NCI-H2196 treated with DMSO at 0.1 percent for 48 hours (cell line): ENCODE measurements around the gene YTHDF1.
"Not testable (repeated sequence)": the region's sequence is repeated elsewhere in the genome, so short reads cannot be mapped to it uniquely, and the experiment has no call there.

Source experiments
- DNase-seq: peaks from one replicate; lab custom pipeline; 2025; ENCODE audit not compliant: unreplicated experiment; lab: John Stamatoyannopoulos, UW

Gene YTHDF1

GRCh38 chr20:63216041-63216848 lies at the start of gene YTHDF1:
YTHDF1 (minus strand) TSS chr20:63216131; CDS start chr20:63215892, 239 bp downstream.
- peak; percentile 94 for DNase-seq

GRCh38 chr20:63264519-63264918 lies 48.6 kb upstream of the YTHDF1 start:
- no peak for DNase-seq

GRCh38 chr20:63264000-63264399 lies 48.1 kb upstream of the YTHDF1 start:
- DNase-seq: no peak

GRCh38 chr20:63262836-63263235 lies 46.9 kb upstream of the YTHDF1 start:
- no peak for DNase-seq

GRCh38 chr20:63261795-63262528 lies 46.0 kb upstream of the YTHDF1 start:
- DNase-seq: no peak

- no peak for DNase-seq
Observed at GRCh38 chr20:63261060-63261794, 45.3 kb upstream of the YTHDF1 start.

- no peak for DNase-seq
Observed at GRCh38 chr20:63260521-63260920, 44.6 kb upstream of the YTHDF1 start.

GRCh38 chr20:63259734-63260460 lies 44.0 kb upstream of the YTHDF1 start:
- no peak for DNase-seq

- DNase-seq: no peak
Observed at GRCh38 chr20:63258781-63259180, 42.9 kb upstream of the YTHDF1 start.

GRCh38 chr20:63257629-63258028 lies 41.7 kb upstream of the YTHDF1 start:
- DNase-seq: no peak

- DNase-seq: no peak
Observed at GRCh38 chr20:63256954-63257353, 41.0 kb upstream of the YTHDF1 start.

GRCh38 chr20:63255931-63256704 lies 40.2 kb upstream of the YTHDF1 start:
- DNase-seq: no peak

GRCh38 chr20:63254606-63255384 lies 38.9 kb upstream of the YTHDF1 start:
- no peak for DNase-seq

GRCh38 chr20:63254232-63254605 lies 38.3 kb upstream of the YTHDF1 start, which contains the start of gene NKAIN4:
NKAIN4 (minus strand) TSS chr20:63254463; CDS start chr20:63254450, 13 bp downstream.
- DNase-seq: no peak

- no peak for DNase-seq
Observed at GRCh38 chr20:63253438-63254231, 37.7 kb upstream of the YTHDF1 start.

- DNase-seq: no peak
Observed at GRCh38 chr20:63253065-63253437, 37.1 kb upstream of the YTHDF1 start.

- no peak for DNase-seq
Observed at GRCh38 chr20:63252284-63252711, 36.4 kb upstream of the YTHDF1 start.

GRCh38 chr20:63251350-63251749 lies 35.4 kb upstream of the YTHDF1 start:
- not testable (repeated sequence) for DNase-seq

- no peak for DNase-seq
Observed at GRCh38 chr20:63249891-63250290, 34.0 kb upstream of the YTHDF1 start.
